TTC549 (cell line): Measurements from ENCODE around the gene ZBTB34.

ENCODE experiments used
- FAIRE-seq: peaks from 2 replicates; lab custom pipeline; 2012; peaks lifted over from hg19 to GRCh38; lab: Jason Lieb, UNC

ZBTB34 gene

GRCh38 chr9:126842977-126843799 lies 17.3 kb upstream of the ZBTB34 start:
- no peak for FAIRE-seq

GRCh38 chr9:126844085-126844484 lies 16.4 kb upstream of the ZBTB34 start:
- no peak for FAIRE-seq

GRCh38 chr9:126847051-126847450 lies 13.4 kb upstream of the ZBTB34 start:
- FAIRE-seq = no peak

GRCh38 chr9:126849591-126850225 lies 10.7 kb upstream of the ZBTB34 start:
- FAIRE-seq = no peak

DNA sequence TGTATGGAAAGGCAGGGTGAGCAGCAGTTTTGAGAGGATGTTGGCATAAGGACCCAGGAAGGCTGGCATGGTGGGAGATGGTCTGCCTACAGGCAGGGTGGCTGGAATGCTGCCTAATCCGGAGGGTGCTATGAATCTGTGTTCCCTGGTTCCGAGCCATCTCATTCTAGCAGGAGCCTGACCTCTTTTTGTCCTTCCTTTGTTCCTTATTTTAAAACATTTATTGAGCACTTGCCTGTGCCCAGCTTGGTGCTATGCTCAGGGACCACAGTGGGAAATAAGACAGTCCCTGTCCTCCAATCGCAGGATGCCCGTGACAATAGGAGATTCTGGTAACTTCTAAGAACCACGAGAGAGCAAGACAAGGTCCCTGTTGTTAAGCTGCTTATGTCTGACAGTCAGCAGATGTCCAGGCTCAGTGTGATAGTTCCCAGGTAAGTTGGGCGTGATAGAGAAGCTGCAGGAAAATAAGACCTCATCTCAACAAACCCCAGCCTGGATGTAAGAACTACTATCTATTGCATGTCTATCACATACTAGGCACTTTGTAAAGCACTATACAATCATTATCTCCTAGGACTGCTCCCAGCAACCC lies 9.1 kb upstream of the ZBTB34 start:
- FAIRE-seq = no peak

GRCh38 chr9:126852086-126852688 lies 8.3 kb upstream of the ZBTB34 start:
- no peak for FAIRE-seq

DNA sequence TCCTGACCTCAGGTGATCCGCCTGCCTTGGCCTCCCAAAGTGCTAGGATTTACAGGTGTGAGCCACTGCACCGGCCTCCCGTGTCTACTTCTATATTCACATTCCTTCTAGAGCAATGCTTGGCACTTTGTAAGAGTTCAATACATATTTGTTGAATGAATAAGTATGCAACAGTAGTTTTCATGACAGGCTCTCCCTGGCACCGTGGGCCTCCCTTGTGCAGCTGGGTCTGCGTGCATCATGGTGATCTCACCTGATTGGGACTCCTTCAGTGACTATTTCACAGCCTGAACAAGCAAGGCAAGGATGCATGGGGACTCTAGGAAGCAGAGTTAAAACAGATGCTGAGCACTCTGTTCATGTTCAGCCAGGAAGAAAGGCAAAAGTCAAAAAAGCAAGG lies 6.8 kb upstream of the ZBTB34 start:
- FAIRE-seq = no peak

DNA sequence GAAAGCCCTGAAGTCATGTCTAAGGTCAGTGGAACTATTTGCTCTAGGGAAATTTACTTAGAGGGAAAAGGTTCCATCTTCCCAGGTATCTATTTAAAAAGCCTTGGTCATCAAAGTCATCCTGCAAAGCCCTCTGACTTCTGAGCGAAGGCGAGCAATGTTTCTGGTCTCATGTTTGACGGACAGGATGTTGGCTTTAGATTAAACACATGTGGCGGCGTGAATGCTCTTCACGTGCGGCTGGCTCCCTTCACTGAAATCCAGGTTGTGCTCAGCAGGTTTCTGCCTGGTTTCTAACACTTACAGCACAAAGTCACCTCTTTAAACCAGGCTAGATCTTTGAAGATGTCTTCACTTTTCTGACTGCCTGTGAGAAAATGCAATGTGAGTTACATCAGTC lies 5.7 kb upstream of the ZBTB34 start:
- no peak for FAIRE-seq

- FAIRE-seq = no peak
These were observed 4.0 kb upstream of the ZBTB34 start for GRCh38 chr9:126856326-126856877.

- FAIRE-seq = no peak
These were observed 3.0 kb upstream of the ZBTB34 start for GRCh38 chr9:126857261-126857960.

DNA sequence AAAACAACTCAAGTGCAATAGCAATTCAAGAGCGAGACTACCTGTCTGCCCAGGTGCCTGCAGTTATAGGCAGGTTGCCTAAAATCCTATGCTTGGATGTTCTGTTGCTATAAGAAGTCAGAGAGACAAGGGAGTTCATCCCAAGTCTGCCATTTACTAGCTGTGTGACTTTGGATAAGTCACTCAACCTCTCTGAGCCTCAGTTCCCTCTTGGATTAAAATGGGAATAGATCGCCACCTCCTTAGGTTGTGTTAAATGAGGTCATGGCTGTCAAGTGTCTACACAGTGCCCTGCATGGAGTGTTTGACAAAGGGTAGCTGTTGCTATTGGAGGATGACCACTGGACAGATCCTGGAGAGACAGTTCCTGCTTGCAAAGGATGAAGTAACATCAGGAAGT lies 1.3 kb upstream of the ZBTB34 start:
- no peak for FAIRE-seq

GRCh38 chr9:126860757-126861466 lies 473 bp downstream of the ZBTB34 start:
- no peak for FAIRE-seq

GRCh38 chr9:126861707-126862103 lies 1.3 kb downstream of the ZBTB34 start:
- FAIRE-seq = no peak

- no peak for FAIRE-seq
These were observed 1.8 kb downstream of the ZBTB34 start for GRCh38 chr9:126862104-126862761.

DNA sequence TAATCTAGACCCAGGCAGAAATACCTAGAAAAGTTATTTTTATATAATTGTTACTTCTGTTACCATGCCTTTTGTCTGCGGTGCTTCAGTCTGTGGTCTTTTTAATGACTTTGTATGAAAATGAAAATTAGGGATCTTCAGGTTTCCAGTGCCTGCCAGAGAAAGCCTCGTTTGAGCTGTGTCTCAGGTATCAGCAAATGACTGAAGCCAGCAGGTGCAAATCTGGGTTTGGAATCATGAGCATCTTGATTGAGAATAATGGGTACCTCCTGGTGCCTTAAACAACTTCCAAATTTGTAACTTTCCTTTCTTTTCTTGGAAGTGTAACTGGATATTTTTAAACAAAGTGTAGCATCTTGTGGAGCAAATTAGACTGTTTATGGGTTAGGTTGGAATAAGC lies 4.3 kb downstream of the ZBTB34 start:
- FAIRE-seq = no peak

DNA sequence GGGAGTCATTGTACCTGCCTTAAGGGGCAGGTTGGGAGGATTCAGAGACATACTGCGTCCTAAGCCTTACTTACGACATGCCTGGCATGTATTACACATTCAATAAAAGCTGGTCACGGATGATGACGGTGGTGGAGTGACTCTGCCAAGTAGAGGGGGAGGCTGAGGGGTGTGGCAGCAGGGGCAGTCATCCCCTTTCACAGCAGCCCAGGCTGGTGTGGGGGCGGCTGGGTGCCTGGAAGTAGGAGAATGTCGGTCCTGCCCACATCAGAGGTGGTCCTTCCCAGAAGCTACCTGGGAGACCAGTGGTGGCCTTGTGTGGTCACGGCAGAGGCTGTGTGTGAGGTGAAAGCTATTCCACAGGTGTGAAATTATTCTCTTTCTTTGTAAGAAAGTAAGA lies 8.9 kb downstream of the ZBTB34 start:
- FAIRE-seq = no peak

DNA sequence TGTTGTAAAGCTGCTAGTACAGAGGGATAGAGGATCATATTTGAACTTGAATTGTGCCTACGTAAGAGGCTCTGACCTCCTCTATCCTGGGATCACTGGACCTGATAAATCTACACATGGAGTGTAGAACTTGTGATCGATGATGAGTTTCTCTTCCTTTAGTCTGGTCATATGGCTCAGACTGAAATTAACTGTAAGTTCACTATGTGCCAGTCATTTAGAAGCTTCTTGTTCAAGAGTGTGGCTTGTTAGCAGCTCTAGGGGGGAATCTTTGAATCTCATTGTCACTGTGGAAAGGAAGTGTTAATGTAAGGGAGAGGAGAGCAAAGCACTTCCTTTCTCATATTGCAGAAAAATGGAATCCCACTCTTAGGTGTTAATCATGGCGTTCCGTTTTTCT lies 12.1 kb downstream of the ZBTB34 start:
- no peak for FAIRE-seq

DNA sequence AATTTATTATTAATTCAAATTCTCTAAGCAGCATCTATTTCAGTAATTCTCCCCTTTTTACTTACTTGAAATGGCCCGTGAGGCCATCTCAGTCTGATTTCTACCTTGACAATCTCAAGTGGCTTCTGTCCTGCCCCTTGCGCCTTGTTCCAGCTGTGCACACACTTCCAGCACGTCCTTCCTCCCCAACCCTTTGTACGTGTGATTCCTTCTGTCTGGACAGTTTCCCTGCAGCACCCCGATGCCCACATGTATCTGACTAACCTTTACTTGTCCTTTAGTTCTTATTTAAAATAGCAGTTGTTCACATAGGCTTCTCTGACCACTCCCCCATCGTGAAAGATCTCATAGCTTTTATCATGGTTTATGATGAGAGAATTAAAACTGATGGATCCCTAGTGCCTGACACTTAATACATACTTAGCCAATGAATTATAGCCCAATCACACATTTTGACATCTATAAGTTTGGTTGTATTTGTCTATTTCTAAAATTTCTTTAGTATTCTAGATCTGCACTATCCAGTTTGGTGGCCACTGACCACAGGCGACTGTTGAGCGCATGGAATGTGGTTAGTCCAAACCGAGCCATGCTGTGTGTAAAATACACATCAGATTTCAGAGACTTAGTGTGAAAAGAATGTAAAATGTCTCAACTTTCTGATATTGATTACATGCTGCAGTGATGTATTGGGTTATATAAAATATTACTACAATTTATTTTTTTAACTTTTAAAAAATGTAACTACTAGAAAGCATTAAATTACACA lies 14.3 kb downstream of the ZBTB34 start:
- no peak for FAIRE-seq

GRCh38 chr9:126875756-126876510 lies 15.5 kb downstream of the ZBTB34 start:
- FAIRE-seq = no peak
